HFFc6 (cell line): ENCODE data around the gene AQP12A. TPM values are rescaled to one million over a fixed set of nuclear protein-coding genes. Genes with fewer than 3 reads are reported as not detected.

ENCODE experiments used
- DNase-seq: peaks from one replicate; pipeline ENCODE4 v3.0.0-alpha.2; 2018
- H3K27ac Mint-ChIP-seq: 2 replicates; pipeline ENCODE4 v1.8.0; 2020; ENCODE audit warnings: mild to moderate bottlenecking, mixed read lengths
- H3K27me3 Mint-ChIP-seq: 2 replicates; pipeline ENCODE4 v1.8.0; 2021; ENCODE audit warnings: mild to moderate bottlenecking, moderate library complexity, mixed read lengths; ENCODE audit not compliant: insufficient read depth
- H3K36me3 Mint-ChIP-seq: 2 replicates; pipeline ENCODE4 v1.8.0; 2021; ENCODE audit warnings: low read depth, mixed read lengths
- H3K4me1 Mint-ChIP-seq: 2 replicates; pipeline ENCODE4 v1.8.0; 2020; ENCODE audit warnings: low read depth, mixed read lengths
- H3K4me3 Mint-ChIP-seq: 2 replicates; pipeline ENCODE4 v1.8.0; 2020; ENCODE audit warnings: mild to moderate bottlenecking, moderate library complexity, mixed read lengths
- H3K9me3 Mint-ChIP-seq: 2 replicates; pipeline ENCODE4 v1.8.0; 2020; ENCODE audit warnings: mild to moderate bottlenecking, mixed read lengths
- CTCF ChIP-seq: fragments of 200-600 bp; sonication (generic); IDR thresholded peaks from 2 replicates; pipeline ENCODE4 v1.5.0; 2021; ENCODE audit warnings: antibody characterized with exemption, mild to moderate bottlenecking
- total RNA-seq, 6 experiments: library from RNA; stranded (reverse); fragmentation: NEBNext Ultra II Directional; extraction: Animal tissue kit (Norgen Biotek cat#: 25700); gene quantifications; 2 replicates in 1 of 6; 3 replicates in 5 of 6; pipeline ENCODE4 v1.2.3, GENCODE V29; 2021

The AQP12A gene
- total RNA-seq, 6 experiments from 2014 or later: not detected

- no peaks in the 10 kb centered on the region for H3K36me3 Mint-ChIP-seq
- peaks cover 19% of the 10 kb centered on the region for H3K27me3 Mint-ChIP-seq
- no peak overlapping the region for H3K4me3 Mint-ChIP-seq
- H3K9me3 Mint-ChIP-seq: no peaks in the 10 kb centered on the region
- no peaks in the 10 kb centered on the region for H3K4me1 Mint-ChIP-seq
- TF ChIP-seq CTCF: no peak
- DNase-seq: no peak
- no peak overlapping the region for H3K27ac Mint-ChIP-seq
Observed at GRCh38 chr2:240685771-240686371, 5.8 kb upstream of the AQP12A start.

- Mint-ChIP-seq H3K27me3 (peaks cover 19% of the 10 kb centered on the region), H3K4me3 (no peak overlapping the region), H3K9me3 (no peaks in the 10 kb centered on the region), H3K36me3 (no peaks in the 10 kb centered on the region), H3K4me1 (no peaks in the 10 kb centered on the region), H3K27ac (no peak overlapping the region)
- no peak for TF ChIP-seq CTCF
- DNase-seq: no peak
Observed at GRCh38 chr2:240686460-240686859, 5.2 kb upstream of the AQP12A start.

GRCh38 chr2:240687045-240687740, 4.5 kb upstream of the AQP12A start:
- no peak for TF ChIP-seq CTCF
- DNase-seq: no peak
- Mint-ChIP-seq H3K4me3 (no peak overlapping the region), H3K27ac (no peak overlapping the region), H3K4me1 (no peaks in the 10 kb centered on the region), H3K36me3 (no peaks in the 10 kb centered on the region), H3K27me3 (peaks cover 19% of the 10 kb centered on the region), H3K9me3 (no peaks in the 10 kb centered on the region)

- no peak overlapping the region for H3K27ac Mint-ChIP-seq
- H3K36me3 Mint-ChIP-seq: no peaks in the 10 kb centered on the region
- no peak for DNase-seq
- TF ChIP-seq CTCF: no peak
- H3K9me3 Mint-ChIP-seq: no peaks in the 10 kb centered on the region
- H3K4me1 Mint-ChIP-seq: no peaks in the 10 kb centered on the region
- peaks cover 19% of the 10 kb centered on the region for H3K27me3 Mint-ChIP-seq
- H3K4me3 Mint-ChIP-seq: no peak overlapping the region
Observed at GRCh38 chr2:240687741-240688552, 3.7 kb upstream of the AQP12A start.

- H3K27me3 Mint-ChIP-seq: peaks cover 19% of the 10 kb centered on the region
- H3K36me3 Mint-ChIP-seq: no peaks in the 10 kb centered on the region
- no peak overlapping the region for H3K27ac Mint-ChIP-seq
- no peak for TF ChIP-seq CTCF
- no peak for DNase-seq
- no peaks in the 10 kb centered on the region for H3K9me3 Mint-ChIP-seq
- no peak overlapping the region for H3K4me3 Mint-ChIP-seq
- H3K4me1 Mint-ChIP-seq: no peaks in the 10 kb centered on the region
Observed at GRCh38 chr2:240688553-240688919, 3.1 kb upstream of the AQP12A start.
